IMR-90 (cell line): Measurements from ENCODE around the gene HOXA3. TPM values are rescaled to one million over a fixed set of nuclear protein-coding genes. Genes with fewer than 3 reads are reported as not detected.
A peak's percentile ranks its signal among the peaks of the same experiment; 100 is the strongest.

Experiments
- ATAC-seq: fragments of 200-7000 bp; cut with Tn5 transposase; 2 replicates; pipeline ENCODE4 v1.9.1; 2020; ENCODE audit warnings: low read depth, mild to moderate bottlenecking, moderate library complexity
- BruUV-seq: library from RNA; stranded (reverse); fragments of 400-500 nt; replicated peaks from 2 replicates; lab custom pipeline; 2021; lab: Mats Ljungman, UMichigan
- CTCF ChIA-PET: fragments of 300-600 bp; formaldehyde crosslinking; extraction: SDS; loops from one replicate; lab custom pipeline; 2021; ENCODE audit warnings: antibody characterized with exemption; lab: Yijun Ruan, JAX
- POLR2A ChIA-PET: fragments of 300-600 bp; sonication (Branson Sonifier 250); formaldehyde crosslinking; loops from one replicate; lab custom pipeline; 2022; ENCODE audit warnings: antibody characterized with exemption; ENCODE audit not compliant: unreplicated experiment; lab: Charles Lee
- DNase-seq: peaks from one replicate; pipeline ENCODE4 v3.0.0; 2013
- H2AFZ ChIP-seq: replicated peaks from 2 replicates; pipeline ENCODE3; 2013; ENCODE audit warnings: low read length, mild to moderate bottlenecking; ENCODE audit not compliant: poor library complexity
- H2AK5ac ChIP-seq: 2 replicates; pipeline ENCODE4 v1.6.1; 2013; ENCODE audit warnings: low read depth, low read length, inconsistent platforms
- H2AK9ac ChIP-seq: replicated peaks from 2 replicates; pipeline ENCODE3; 2013; ENCODE audit warnings: mild to moderate bottlenecking, low read depth, low read length, moderate library complexity; ENCODE audit not compliant: poor library complexity
- H2BK120ac ChIP-seq: 2 replicates; pipeline ENCODE4 v1.6.1; 2013; ENCODE audit warnings: low read depth, low read length, inconsistent platforms
- H2BK15ac ChIP-seq: 3 replicates; pipeline ENCODE4 v1.6.1; 2013; ENCODE audit warnings: low read depth, low read length, inconsistent platforms
- H2BK20ac ChIP-seq: 2 replicates; pipeline ENCODE4 v1.6.1; 2013; ENCODE audit warnings: low read depth, mild to moderate bottlenecking, inconsistent platforms, low read length, moderate library complexity
- H2BK5ac ChIP-seq: 2 replicates; pipeline ENCODE4 v1.6.1; 2013; ENCODE audit warnings: mild to moderate bottlenecking, low read depth, low read length, inconsistent platforms; ENCODE audit not compliant: poor library complexity, severe bottlenecking
- H3K14ac ChIP-seq: replicated peaks from 2 replicates; pipeline ENCODE4 v1.6.1; 2013; ENCODE audit warnings: low read depth, low read length, inconsistent platforms
- H3K18ac ChIP-seq: 2 replicates; pipeline ENCODE4 v1.6.1; 2013; ENCODE audit warnings: low read depth, low read length, control low read depth
- H3K23ac ChIP-seq: 2 replicates; pipeline ENCODE4 v1.6.1; 2013; ENCODE audit warnings: low read depth, low read length, inconsistent platforms
- H3K27ac ChIP-seq: 2 replicates; pipeline ENCODE4 v1.5.1; 2013; ENCODE audit warnings: mild to moderate bottlenecking, control low read depth, low read length; ENCODE audit not compliant: insufficient read depth
- H3K27me3 ChIP-seq: 2 replicates; pipeline ENCODE4 v1.6.1; 2013; ENCODE audit warnings: low read length; ENCODE audit not compliant: control insufficient read depth, insufficient read depth
- H3K36me3 ChIP-seq: 2 replicates; pipeline ENCODE4 v1.6.1; 2013; ENCODE audit warnings: low read length, mixed read lengths; ENCODE audit not compliant: control insufficient read depth, insufficient read depth
- H3K4ac ChIP-seq: 2 replicates; pipeline ENCODE4 v1.6.1; 2013; ENCODE audit warnings: low read depth, low read length, inconsistent platforms
- H3K4me1 ChIP-seq: 2 replicates; pipeline ENCODE4 v1.6.1; 2013; ENCODE audit warnings: low read length, mixed read lengths; ENCODE audit not compliant: control insufficient read depth, insufficient read depth
- H3K4me2 ChIP-seq: 2 replicates; pipeline ENCODE4 v1.6.1; 2013; ENCODE audit warnings: low read depth, mild to moderate bottlenecking, control low read depth, low read length, moderate library complexity
- H3K4me3 ChIP-seq: 2 replicates; pipeline ENCODE4 v1.5.1; 2013; ENCODE audit warnings: low read depth, mild to moderate bottlenecking, control low read depth, low read length, moderate library complexity; ENCODE audit not compliant: insufficient read depth
- H3K56ac ChIP-seq: 2 replicates; pipeline ENCODE4 v1.6.1; 2013; ENCODE audit warnings: low read length, inconsistent platforms; ENCODE audit not compliant: insufficient read depth; ENCODE audit errors: extremely low read depth
- H3K79me1 ChIP-seq, 2 experiments: 2 replicates each; pipeline ENCODE4 v1.6.1; 2013; ENCODE audit warnings: low read length in 2 of 2, inconsistent platforms in 1 of 2, low read depth in 1 of 2
- H3K9ac ChIP-seq: 2 replicates; pipeline ENCODE4 v1.6.1; 2013; ENCODE audit warnings: low read depth, low read length, control low read depth
- H3K9me1 ChIP-seq: 2 replicates; pipeline ENCODE4 v1.6.1; 2013; ENCODE audit warnings: low read length, inconsistent platforms; ENCODE audit not compliant: insufficient read depth
- H3K9me3 ChIP-seq: 2 replicates; pipeline ENCODE4 v1.6.1; 2013; ENCODE audit warnings: low read length; ENCODE audit not compliant: control insufficient read depth, insufficient read depth
- H4K20me1 ChIP-seq: 2 replicates; pipeline ENCODE4 v1.6.1; 2013; ENCODE audit warnings: low read length, inconsistent platforms; ENCODE audit not compliant: insufficient read depth
- H4K5ac ChIP-seq: 2 replicates; pipeline ENCODE4 v1.6.1; 2013; ENCODE audit warnings: mild to moderate bottlenecking, low read depth, low read length, control low read depth
- H4K8ac ChIP-seq, 2 experiments: 2 replicates each; pipeline ENCODE4 v1.6.1; 2013; ENCODE audit warnings: low read depth in 2 of 2, low read length in 2 of 2, control low read depth in 1 of 2, inconsistent platforms in 1 of 2
- H4K91ac ChIP-seq: 2 replicates; pipeline ENCODE4 v1.6.1; 2013; ENCODE audit warnings: low read depth, low read length, inconsistent platforms; ENCODE audit not compliant: insufficient read depth
- CEBPB ChIP-seq: IDR thresholded peaks from 2 replicates; pipeline ENCODE4 v1.6.1; 2012; ENCODE audit warnings: low read depth, low read length, improper control_type of control experiment
- CTCF ChIP-seq: conservative IDR thresholded peaks from 2 replicates; pipeline ENCODE4 v1.5.1; 2012; ENCODE audit warnings: mild to moderate bottlenecking, low read depth, low read length, improper control_type of control experiment
- ELK1 ChIP-seq: fragments of 150-350 bp; IDR thresholded peaks from 2 replicates; pipeline ENCODE4 v1.6.1; 2016; ENCODE audit warnings: low read depth, mild to moderate bottlenecking, low read length, moderate library complexity, borderline replicate concordance
- FOS ChIP-seq: fragments of 150-350 bp; IDR thresholded peaks from 2 replicates; pipeline ENCODE4 v1.6.1; 2016; ENCODE audit warnings: low read depth, low read length
- MAFK ChIP-seq: IDR thresholded peaks from 2 replicates; pipeline ENCODE4 v1.6.1; 2012; ENCODE audit warnings: low read depth, low read length, improper control_type of control experiment
- MAZ ChIP-seq: IDR thresholded peaks from 2 replicates; pipeline ENCODE4 v1.6.1; 2012; ENCODE audit warnings: low read depth, mild to moderate bottlenecking, low read length, improper control_type of control experiment, moderate library complexity, borderline replicate concordance
- MXI1 ChIP-seq: IDR thresholded peaks from 2 replicates; pipeline ENCODE4 v1.6.1; 2012; ENCODE audit warnings: low read depth, mild to moderate bottlenecking, low read length, moderate library complexity, borderline replicate concordance
- NFE2L2 ChIP-seq: fragments of 150-350 bp; IDR thresholded peaks from 2 replicates; pipeline ENCODE4 v1.6.1; 2016; ENCODE audit warnings: low read depth, mild to moderate bottlenecking, low read length
- RAD21 ChIP-seq: IDR thresholded peaks from 2 replicates; pipeline ENCODE4 v1.6.1; 2012; ENCODE audit warnings: low read length, improper control_type of control experiment
- RCOR1 ChIP-seq: IDR thresholded peaks from 2 replicates; pipeline ENCODE4 v1.6.1; 2012; ENCODE audit warnings: mild to moderate bottlenecking, low read length, improper control_type of control experiment; ENCODE audit not compliant: insufficient replicate concordance
- RFX5 ChIP-seq: IDR thresholded peaks from 2 replicates; pipeline ENCODE4 v1.8.0; 2012; ENCODE audit warnings: low read depth, mild to moderate bottlenecking, low read length, moderate library complexity
- SMC3 ChIP-seq: fragments of 150-350 bp; IDR thresholded peaks from 2 replicates; pipeline ENCODE4 v1.6.1; 2016; ENCODE audit warnings: low read depth, mild to moderate bottlenecking, antibody characterized with exemption, low read length, moderate library complexity
- WGBS, 2 experiments: methylation state at CpG; one replicate each; pipeline versions ENCODE4 v1.1.5 to v1.1.7; 2013; ENCODE audit warnings: missing lambda C conversion rate in 2 of 2; ENCODE audit not compliant: insufficient read length in 1 of 2; ENCODE audit errors: extremely low coverage in 2 of 2; 5-methylcytosine and 5-hydroxymethylcytosine counted together
- dilution Hi-C: fragments of 300-500 bp; cut with HindIII; formaldehyde crosslinking; loops from one replicate; pipeline ENCODE4 v1.14.3; 2018; ENCODE audit warnings: low sequenced_read_pairs; ENCODE audit not compliant: unreplicated experiment
- in situ Hi-C: fragments of 300-500 bp; cut with MboI; formaldehyde crosslinking; loops from 3 replicates; pipeline ENCODE4 v1.14.3; 2019; ENCODE audit warnings: low sequenced_read_pairs, inconsistent platforms, mixed read lengths
- intact Hi-C: fragments of 100-400 bp; cut with micrococcal nuclease; formaldehyde crosslinking; loops from 2 replicates; pipeline ENCODE4 v1.10.0; 2022
- polyA plus RNA-seq, 3 experiments: library from polyadenylated mRNA; depleted of rRNA; stranded (reverse); fragments of >200 nt; gene quantifications; 2 replicates each; pipeline ENCODE4 v1.2.3, GENCODE V29; 2012; ENCODE audit warnings: low replicate concordance in 1 of 3
- total RNA-seq: library from RNA; depleted of rRNA; stranded (reverse); fragments of >200 nt; gene quantifications from 2 replicates; pipeline ENCODE4 v1.2.3, GENCODE V29; 2012

The HOXA3 gene
- total and polyA plus RNA-seq, 2 of the 4 experiments (the other 2 are of a cell fraction), result 0.90 to 5.4 TPM

- TF ChIP-seq CEBPB, result no peak
- no peak for TF ChIP-seq MAFK
These were observed 14.4 kb upstream of the HOXA3 start (continued) for GRCh38 chr7:27166531-27167505.

- POLR2A ChIA-PET, result no interaction called here
- TF ChIP-seq RFX5, result no peak
- TF ChIP-seq ELK1, result no peak
- no peak for TF ChIP-seq SMC3
- no peak for TF ChIP-seq CEBPB
- TF ChIP-seq MXI1, result no peak
- no peak for TF ChIP-seq NFE2L2
- TF ChIP-seq MAFK, result no peak
- no peak for TF ChIP-seq RCOR1
- TF ChIP-seq FOS, result no peak
- TF ChIP-seq RAD21, result no peak
- TF ChIP-seq CTCF, result no peak
- no peak for TF ChIP-seq MAZ
These were observed 13.7 kb upstream of the HOXA3 start for GRCh38 chr7:27165996-27166530.

More at GRCh38 chr7:27165996-27166530, 13.7 kb upstream of the HOXA3 start:
- CTCF ChIA-PET, result interaction anchor here (1.0 to 1.6 kb wide), 2 partner anchors 15 to 30 kb away, joined by 3 read pairs; no protein-coding TSS in a partner anchor
- no peak overlapping the region for H2BK5ac ChIP-seq
- no peak overlapping the region for H3K4me3 ChIP-seq
- dilution Hi-C loops, result no loop called here
- in situ Hi-C loops, result no loop called here
- 0 out of 2 replicates have a peak, but pooled peaks cover 3% of the 10 kb centered on the region for H4K20me1 ChIP-seq
- no peaks in the 10 kb centered on the region for H3K79me1 ChIP-seq
- no peak overlapping the region for H3K4ac ChIP-seq
- H2AK5ac ChIP-seq, result no peak overlapping the region
- H3K4me2 ChIP-seq, result no peak overlapping the region
- no peaks in the 10 kb centered on the region for H3K36me3 ChIP-seq
- H4K5ac ChIP-seq, result no peak overlapping the region
- H2BK120ac ChIP-seq, result no peak overlapping the region
- no peak for DNase-seq
- no peaks in the 10 kb centered on the region for H3K9me1 ChIP-seq
- WGBS, 2 experiments, result 8% methylated on average over 16 of the region's 46 CpGs; no CpG with 5 or more reads in 1 of the 2 experiments
- no peak overlapping the region for H3K9ac ChIP-seq
- no peak overlapping the region for H4K91ac ChIP-seq
- H2BK15ac ChIP-seq, result no peak overlapping the region
- no peak overlapping the region for H4K8ac ChIP-seq
- no peak overlapping the region for H3K14ac ChIP-seq
- peaks cover 21% of the 10 kb centered on the region for H3K9me3 ChIP-seq
- H2AFZ ChIP-seq, result peak overlapping the region; percentile 67
- no peak overlapping the region for H3K56ac ChIP-seq
- intact Hi-C loops, result loop anchor here (10.0 kb wide), 1 partner anchor 1911 kb away; no protein-coding TSS in a partner anchor
- no peak overlapping the region for H3K27ac ChIP-seq
- no peak overlapping the region for H2BK20ac ChIP-seq
- H2AK9ac ChIP-seq, result no peak overlapping the region
- no peak overlapping the region for H3K18ac ChIP-seq
- ATAC-seq, result no peak
- no peaks in the 10 kb centered on the region for H3K4me1 ChIP-seq
- no TSS peak for BruUV-seq
- H3K27me3 ChIP-seq, result peaks cover 76% of the 10 kb centered on the region
- no peak overlapping the region for H3K23ac ChIP-seq
